ENCODE measurements around the gene WDFY2. TPM values are rescaled to one million over a fixed set of nuclear protein-coding genes. Genes with fewer than 3 reads are reported as not detected.

Gene WDFY2
- polyA plus RNA-seq, 3 donors: 6.5 to 40.1 (median 9.1) TPM

- intact Hi-C loops (cut with micrococcal nuclease): no loop called here
- Histone ChIP-seq H3K27me3 (ENCODE audit: control insufficient read depth in 2 of 2, insufficient read depth in 2 of 2, low read length in 2 of 2) (no peaks in the 10 kb centered on the region), H3K27ac (ENCODE audit: low read depth in 1 of 2, low read length in 2 of 2) (peak overlapping the region in 1 of 2 donors; percentile 49), H4K20me1 (ENCODE audit: insufficient read depth, low read length) (peaks cover 27% of the 10 kb centered on the region), H3K4me1 (ENCODE audit: control insufficient read depth in 1 of 2, insufficient read depth in 2 of 2, low read length in 2 of 2) (peaks cover 10 to 11% of the 10 kb centered on the region in 2 donors), H3K79me2 (ENCODE audit: insufficient read depth, low read length) (peaks cover 62% of the 10 kb centered on the region), H3K4me3 (replicated peaks in 1 of 3; ENCODE audit: low read depth in 2 of 3, low read length in 3 of 3) (no peak overlapping the region), H3K9ac (ENCODE audit: insufficient read depth, low read length, poor library complexity, severe bottlenecking) (no peak overlapping the region), H3K36me3 (replicated peaks in 1 of 2; ENCODE audit: control insufficient read depth in 1 of 2, insufficient read depth in 2 of 2, low read length in 2 of 2) (peaks cover 28 to 58% of the 10 kb centered on the region in 2 donors), H3K9me3 (replicated peaks in 1 of 2; ENCODE audit: control insufficient read depth in 1 of 2, insufficient read depth in 1 of 2, low read length in 2 of 2) (no peaks in the 10 kb centered on the region), H2AFZ (ENCODE audit: insufficient read depth, low read depth, low read length, poor library complexity, severe bottlenecking) (no peak overlapping the region), H3K4me2 (replicated peaks; ENCODE audit: extremely low read depth, low read length, poor library complexity, severe bottlenecking) (no peak overlapping the region)
- Mint-ChIP-seq H3K36me3 (peaks cover 34 to 49% of the 10 kb centered on the region in 2 donors), H3K4me3 (no peak overlapping the region), H3K27me3 (ENCODE audit: low read depth in 3 of 3) (no peaks in the 10 kb centered on the region), H3K9me3 (no peaks in the 10 kb centered on the region), H3K4me1 (peaks cover 16% of the 10 kb centered on the region), H3K27ac (peak overlapping the region in 3 of 7 donors; percentile 4 to 80 (median 35))
- no peak for TF ChIP-seq CTCF (IDR thresholded peaks at IDR 0.05)
- WGBS (ENCODE audit: insufficient coverage): 100% methylated on average over 1 of the region's 1 CpG
- no peak for DNase-seq
Measured at GRCh38 chr13:51717786-51718398, 133.6 kb downstream of the WDFY2 start.

GRCh38 chr13:51719394-51719793, 135.1 kb downstream of the WDFY2 start:
- H3K9ac ChIP-seq (ENCODE audit: insufficient read depth, low read length, poor library complexity, severe bottlenecking): no peak overlapping the region
- no peaks in the 10 kb centered on the region for H3K27me3 ChIP-seq (ENCODE audit: control insufficient read depth in 2 of 2, insufficient read depth in 2 of 2, low read length in 2 of 2)
- H3K4me1 Mint-ChIP-seq: peaks cover 6% of the 10 kb centered on the region
- H3K4me3 ChIP-seq (replicated peaks in 1 of 3; ENCODE audit: low read depth in 2 of 3, low read length in 3 of 3): no peak overlapping the region
- peak overlapping the region in 1 of 2 donors; percentile 49 for H3K27ac ChIP-seq (ENCODE audit: low read depth in 1 of 2, low read length in 2 of 2)
- peaks cover 34 to 59% of the 10 kb centered on the region in 2 donors for H3K36me3 ChIP-seq (replicated peaks in 1 of 2; ENCODE audit: control insufficient read depth in 1 of 2, insufficient read depth in 2 of 2, low read length in 2 of 2)
- H3K9me3 ChIP-seq (replicated peaks in 1 of 2; ENCODE audit: control insufficient read depth in 1 of 2, insufficient read depth in 1 of 2, low read length in 2 of 2): no peaks in the 10 kb centered on the region
- H2AFZ ChIP-seq (ENCODE audit: insufficient read depth, low read depth, low read length, poor library complexity, severe bottlenecking): no peak overlapping the region
- peaks cover 27% of the 10 kb centered on the region for H4K20me1 ChIP-seq (ENCODE audit: insufficient read depth, low read length)
- peak overlapping the region in 2 of 7 donors; percentile 18 to 68 for H3K27ac Mint-ChIP-seq
- DNase-seq: no peak
- no peak for TF ChIP-seq CTCF (IDR thresholded peaks at IDR 0.05)
- H3K79me2 ChIP-seq (ENCODE audit: insufficient read depth, low read length): peaks cover 65% of the 10 kb centered on the region
- intact Hi-C loops (cut with micrococcal nuclease): no loop called here
- peaks cover 7 to 8% of the 10 kb centered on the region in 2 donors for H3K4me1 ChIP-seq (ENCODE audit: control insufficient read depth in 1 of 2, insufficient read depth in 2 of 2, low read length in 2 of 2)
- H3K36me3 Mint-ChIP-seq: peaks cover 38 to 51% of the 10 kb centered on the region in 2 donors
- H3K4me2 ChIP-seq (replicated peaks; ENCODE audit: extremely low read depth, low read length, poor library complexity, severe bottlenecking): no peak overlapping the region
- H3K4me3 Mint-ChIP-seq: no peak overlapping the region
- no peaks in the 10 kb centered on the region for H3K9me3 Mint-ChIP-seq
- no peaks in the 10 kb centered on the region for H3K27me3 Mint-ChIP-seq (ENCODE audit: low read depth in 3 of 3)
- WGBS (ENCODE audit: insufficient coverage): 100% methylated on average over 1 of the region's 1 CpG
